ENCODE results near the gene GBF1. TPM values are rescaled to one million over a fixed set of nuclear protein-coding genes. Genes with fewer than 3 reads are reported as not detected.

Gene GBF1
- polyA plus RNA-seq, 3 donors = 4.2 to 17.4 (median 11.9) TPM

- H3K9me3 ChIP-seq (replicated peaks in 1 of 2; ENCODE audit: control insufficient read depth in 1 of 2, insufficient read depth in 1 of 2, low read length in 2 of 2) = no peaks in the 10 kb centered on the region
- Mint-ChIP-seq H3K4me3 (no peak overlapping the region), H3K27ac (no peak overlapping the region), H3K27me3 (ENCODE audit: low read depth in 3 of 3) (no peaks in the 10 kb centered on the region), H3K9me3 (no peaks in the 10 kb centered on the region), H3K4me1 (no peaks in the 10 kb centered on the region), H3K36me3 (peaks cover 21 to 42% of the 10 kb centered on the region in 2 donors)
- intact Hi-C loops (cut with micrococcal nuclease) = no loop called here
- no peaks in the 10 kb centered on the region for H3K27me3 ChIP-seq (ENCODE audit: control insufficient read depth in 2 of 2, insufficient read depth in 2 of 2, low read length in 2 of 2)
- H3K79me2 ChIP-seq (ENCODE audit: insufficient read depth, low read length) = peaks cover 38% of the 10 kb centered on the region
- no peaks in the 10 kb centered on the region for H3K4me1 ChIP-seq (ENCODE audit: control insufficient read depth in 1 of 2, insufficient read depth in 2 of 2, low read length in 2 of 2)
- TF ChIP-seq CTCF (IDR thresholded peaks at IDR 0.05) = no peak
- no peak overlapping the region for H3K9ac ChIP-seq (ENCODE audit: insufficient read depth, low read length, poor library complexity, severe bottlenecking)
- H4K20me1 ChIP-seq (ENCODE audit: insufficient read depth, low read length) = peaks cover 82% of the 10 kb centered on the region
- WGBS (ENCODE audit: insufficient coverage) = 100% methylated on average over 1 of the region's 4 CpGs
- no peak overlapping the region for H3K4me2 ChIP-seq (replicated peaks; ENCODE audit: extremely low read depth, low read length, poor library complexity, severe bottlenecking)
- peaks cover 5 to 47% of the 10 kb centered on the region in 2 donors for H3K36me3 ChIP-seq (replicated peaks in 1 of 2; ENCODE audit: control insufficient read depth in 1 of 2, insufficient read depth in 2 of 2, low read length in 2 of 2)
- H3K27ac ChIP-seq (ENCODE audit: low read depth in 1 of 2, low read length in 2 of 2) = no peak overlapping the region
- no peak overlapping the region for H3K4me3 ChIP-seq (replicated peaks in 1 of 3; ENCODE audit: low read depth in 2 of 3, low read length in 3 of 3)
- no peak overlapping the region for H2AFZ ChIP-seq (ENCODE audit: insufficient read depth, low read depth, low read length, poor library complexity, severe bottlenecking)
- no peak for DNase-seq
Observed at GRCh38 chr10:102291221-102291905, 46.0 kb downstream of the GBF1 start.

GRCh38 chr10:102297101-102297500 lies 51.8 kb downstream of the GBF1 start:
- Mint-ChIP-seq H3K4me1 (peaks cover 3% of the 10 kb centered on the region), H3K27ac (no peak overlapping the region), H3K9me3 (peaks cover 0 to 2% (median 0%) of the 10 kb centered on the region in 7 donors), H3K4me3 (no peak overlapping the region), H3K27me3 (ENCODE audit: low read depth in 3 of 3) (no peaks in the 10 kb centered on the region), H3K36me3 (peaks cover 13 to 15% of the 10 kb centered on the region in 2 donors)
- intact Hi-C loops (cut with micrococcal nuclease) = no loop called here
- Histone ChIP-seq H3K27me3 (ENCODE audit: control insufficient read depth in 2 of 2, insufficient read depth in 2 of 2, low read length in 2 of 2) (no peaks in the 10 kb centered on the region), H2AFZ (ENCODE audit: insufficient read depth, low read depth, low read length, poor library complexity, severe bottlenecking) (no peak overlapping the region), H3K9me3 (replicated peaks in 1 of 2; ENCODE audit: control insufficient read depth in 1 of 2, insufficient read depth in 1 of 2, low read length in 2 of 2) (no peaks in the 10 kb centered on the region), H3K4me3 (replicated peaks in 1 of 3; ENCODE audit: low read depth in 2 of 3, low read length in 3 of 3) (no peak overlapping the region), H3K27ac (ENCODE audit: low read depth in 1 of 2, low read length in 2 of 2) (no peak overlapping the region), H3K9ac (ENCODE audit: insufficient read depth, low read length, poor library complexity, severe bottlenecking) (no peak overlapping the region), H3K4me2 (replicated peaks; ENCODE audit: extremely low read depth, low read length, poor library complexity, severe bottlenecking) (no peak overlapping the region), H3K4me1 (ENCODE audit: control insufficient read depth in 1 of 2, insufficient read depth in 2 of 2, low read length in 2 of 2) (no peaks in the 10 kb centered on the region), H3K36me3 (replicated peaks in 1 of 2; ENCODE audit: control insufficient read depth in 1 of 2, insufficient read depth in 2 of 2, low read length in 2 of 2) (peaks cover 2 to 11% of the 10 kb centered on the region in 2 donors), H3K79me2 (ENCODE audit: insufficient read depth, low read length) (peaks cover 39% of the 10 kb centered on the region), H4K20me1 (ENCODE audit: insufficient read depth, low read length) (peaks cover 65% of the 10 kb centered on the region)
- TF ChIP-seq CTCF (IDR thresholded peaks at IDR 0.05) = no peak
- no peak for DNase-seq
- 100% methylated on average over 1 of the region's 1 CpG for WGBS (ENCODE audit: insufficient coverage)

All from CD14-positive monocyte (primary cell).